Colonic mucosa (tissue), 4 donors: ENCODE data around the gene HOXA10. TPM values are rescaled to one million over a fixed set of nuclear protein-coding genes. Genes with fewer than 3 reads are reported as not detected.
A peak's percentile ranks its signal among the peaks of the same experiment; 100 is the strongest.

Experiments
- DNase-seq: peaks from one replicate; pipeline ENCODE4 v3.0.0-alpha.2; 2020
- H3K27ac ChIP-seq: fragments of 200-600 bp; one replicate; pipeline ENCODE4 v1.8.0; 2021
- H3K27me3 ChIP-seq: fragments of 200-600 bp; one replicate; pipeline ENCODE4 v1.8.0; 2021
- H3K36me3 ChIP-seq: fragments of 200-600 bp; one replicate; pipeline ENCODE4 v1.8.0; 2021
- H3K4me1 ChIP-seq: fragments of 200-600 bp; one replicate; pipeline ENCODE4 v1.8.0; 2021; ENCODE audit warnings: mild to moderate bottlenecking
- H3K4me3 ChIP-seq: fragments of 200-600 bp; one replicate; pipeline ENCODE4 v1.8.0; 2021
- H3K9ac ChIP-seq, 2 donors: one replicate each; pipeline ENCODE4 v1.7.0; 2013; ENCODE audit warnings: control low read depth in 2 of 2, low read depth in 2 of 2, low read length in 2 of 2
- H3K9me3 ChIP-seq: fragments of 200-600 bp; one replicate; pipeline ENCODE4 v1.8.0; 2021
- intact Hi-C: fragments of 100-400 bp; cut with DNase I; formaldehyde crosslinking; loops from one replicate; pipeline ENCODE4 v1.14.1; 2022
- total RNA-seq, 2 donors: library from RNA; stranded (reverse); fragmentation: NEBNext Ultra II Directional in 1 of 2; extraction: Animal tissue kit (Norgen Biotek cat#: 25700) in 1 of 2; gene quantifications; one replicate each; pipeline ENCODE4 v1.2.1, GENCODE V29; 2021
- TF ChIP-seq, protein P1 (sequence below): fragments of 200-600 bp; IDR thresholded peaks from one replicate; pipeline ENCODE4 v1.8.0; 2022; ENCODE audit warnings: antibody characterized with exemption, mild to moderate bottlenecking
- donor health status: healthy.
- donor health status: DM: no; HTN: no; CAD: no.
- donor health status: DM: no; HTN: no; CAD: no.

The HOXA10 gene
- total RNA-seq, 2 donors from 2014 or later: 25.4 to 26.0 TPM

DNA sequence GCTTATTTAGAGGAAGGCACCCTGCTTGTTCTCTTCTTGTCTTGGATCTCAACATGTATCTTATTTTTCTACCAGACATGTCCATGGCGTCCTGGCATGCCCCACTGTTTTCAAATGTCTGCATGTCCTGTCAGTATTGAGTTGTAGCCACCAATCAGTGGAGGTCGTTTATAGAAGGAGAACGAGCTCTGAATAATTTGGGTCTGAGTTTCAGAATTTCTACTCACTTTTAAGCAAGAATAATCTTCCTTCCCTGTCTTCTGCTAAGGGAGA lies 28.7 kb upstream of the HOXA10 start:
- Histone ChIP-seq H3K4me1 (no peaks in the 10 kb centered on the region), H3K9me3 (no peaks in the 10 kb centered on the region), H3K27ac (peak overlapping the region; percentile 92), H3K27me3 (peaks cover 4% of the 10 kb centered on the region), H3K36me3 (no peaks in the 10 kb centered on the region), H3K4me3 (peak overlapping the region; percentile 32), H3K9ac (peak overlapping the region in 1 of 2 donors; percentile 93)
- intact Hi-C loops: no loop called here
- TF ChIP-seq, protein P1, sequence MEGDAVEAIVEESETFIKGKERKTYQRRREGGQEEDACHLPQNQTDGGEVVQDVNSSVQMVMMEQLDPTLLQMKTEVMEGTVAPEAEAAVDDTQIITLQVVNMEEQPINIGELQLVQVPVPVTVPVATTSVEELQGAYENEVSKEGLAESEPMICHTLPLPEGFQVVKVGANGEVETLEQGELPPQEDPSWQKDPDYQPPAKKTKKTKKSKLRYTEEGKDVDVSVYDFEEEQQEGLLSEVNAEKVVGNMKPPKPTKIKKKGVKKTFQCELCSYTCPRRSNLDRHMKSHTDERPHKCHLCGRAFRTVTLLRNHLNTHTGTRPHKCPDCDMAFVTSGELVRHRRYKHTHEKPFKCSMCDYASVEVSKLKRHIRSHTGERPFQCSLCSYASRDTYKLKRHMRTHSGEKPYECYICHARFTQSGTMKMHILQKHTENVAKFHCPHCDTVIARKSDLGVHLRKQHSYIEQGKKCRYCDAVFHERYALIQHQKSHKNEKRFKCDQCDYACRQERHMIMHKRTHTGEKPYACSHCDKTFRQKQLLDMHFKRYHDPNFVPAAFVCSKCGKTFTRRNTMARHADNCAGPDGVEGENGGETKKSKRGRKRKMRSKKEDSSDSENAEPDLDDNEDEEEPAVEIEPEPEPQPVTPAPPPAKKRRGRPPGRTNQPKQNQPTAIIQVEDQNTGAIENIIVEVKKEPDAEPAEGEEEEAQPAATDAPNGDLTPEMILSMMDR: no peak
- DNase-seq: peak; percentile 35

DNA sequence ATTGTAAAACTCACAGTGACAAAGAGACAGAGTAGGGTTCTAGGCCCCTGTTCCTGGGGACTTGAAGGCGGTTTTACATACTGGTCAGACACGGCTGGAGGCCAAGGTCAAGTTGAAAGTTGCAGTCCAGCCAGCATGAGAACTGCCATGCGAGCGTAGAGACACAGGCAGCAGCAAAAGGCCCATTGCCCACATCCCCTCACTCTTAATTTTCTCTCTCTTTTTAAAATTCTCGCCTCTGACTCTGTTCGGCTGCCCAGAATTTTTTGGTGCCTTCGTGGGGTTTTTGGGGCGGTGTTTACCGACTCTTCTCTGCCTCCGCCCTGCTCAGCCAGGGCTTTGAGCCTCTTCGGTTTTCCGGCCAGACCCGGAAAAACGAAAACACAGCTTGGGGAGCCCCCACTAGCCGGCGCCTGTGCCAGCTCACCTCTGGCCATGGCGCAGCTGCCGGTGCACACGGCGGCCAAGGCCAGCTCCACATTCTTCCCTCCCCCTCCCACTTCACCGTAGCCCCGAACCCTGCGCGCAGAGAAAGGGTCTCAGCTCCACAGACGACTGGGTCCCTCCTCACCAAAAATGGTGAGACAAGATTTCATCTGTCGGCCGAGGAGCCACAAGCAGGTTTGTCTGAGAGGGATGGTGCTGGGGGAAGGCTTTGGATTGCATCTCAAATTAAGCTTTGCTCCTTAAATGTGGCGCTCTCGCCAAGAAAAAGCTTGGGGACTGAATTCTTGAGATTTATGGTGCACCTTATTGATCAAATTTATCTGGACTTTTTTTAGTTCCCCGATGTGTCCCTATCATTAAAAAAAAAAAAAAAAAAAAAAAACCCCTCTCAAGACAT lies 28.1 kb upstream of the HOXA10 start:
- Histone ChIP-seq H3K9ac (peak overlapping the region; percentile 38 to 93), H3K27me3 (peaks cover 4% of the 10 kb centered on the region), H3K4me3 (peak overlapping the region; percentile 32), H3K9me3 (no peaks in the 10 kb centered on the region), H3K4me1 (no peaks in the 10 kb centered on the region), H3K36me3 (no peaks in the 10 kb centered on the region), H3K27ac (peak overlapping the region; percentile 92)
- TF ChIP-seq, protein P1: no peak
- DNase-seq: peak; percentile 32
- intact Hi-C loops: no loop called here

DNA sequence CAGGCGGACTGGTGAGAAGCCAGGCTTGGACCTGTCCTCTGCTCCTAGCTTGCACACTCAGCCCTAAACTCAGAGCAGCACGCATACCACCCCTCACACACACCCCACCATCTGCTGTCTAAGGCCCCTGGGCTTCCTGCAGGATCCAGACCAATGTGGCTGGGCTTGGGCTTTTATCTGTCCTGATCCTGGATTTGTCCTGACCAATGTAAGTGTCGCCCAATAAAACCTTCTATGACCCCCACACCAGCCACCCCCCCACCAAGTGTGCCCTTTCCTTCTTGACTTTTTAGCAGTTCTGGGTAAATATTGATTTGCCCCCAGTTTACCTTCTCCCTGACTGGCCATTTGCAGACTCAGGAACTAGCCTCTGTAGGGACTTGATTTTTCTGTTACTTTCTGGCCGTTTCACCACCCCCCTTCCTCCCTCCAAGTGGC lies 27.5 kb upstream of the HOXA10 start:
- H3K36me3 ChIP-seq: no peaks in the 10 kb centered on the region
- intact Hi-C loops: no loop called here
- DNase-seq: peak; percentile 57
- peak overlapping the region; percentile 92 for H3K27ac ChIP-seq
- H3K9ac ChIP-seq: peak overlapping the region; percentile 51 to 93
- H3K4me1 ChIP-seq: no peaks in the 10 kb centered on the region
- no peaks in the 10 kb centered on the region for H3K9me3 ChIP-seq
- peak overlapping the region; percentile 32 for H3K4me3 ChIP-seq
- H3K27me3 ChIP-seq: peaks cover 4% of the 10 kb centered on the region
- TF ChIP-seq, protein P1: no peak

DNA sequence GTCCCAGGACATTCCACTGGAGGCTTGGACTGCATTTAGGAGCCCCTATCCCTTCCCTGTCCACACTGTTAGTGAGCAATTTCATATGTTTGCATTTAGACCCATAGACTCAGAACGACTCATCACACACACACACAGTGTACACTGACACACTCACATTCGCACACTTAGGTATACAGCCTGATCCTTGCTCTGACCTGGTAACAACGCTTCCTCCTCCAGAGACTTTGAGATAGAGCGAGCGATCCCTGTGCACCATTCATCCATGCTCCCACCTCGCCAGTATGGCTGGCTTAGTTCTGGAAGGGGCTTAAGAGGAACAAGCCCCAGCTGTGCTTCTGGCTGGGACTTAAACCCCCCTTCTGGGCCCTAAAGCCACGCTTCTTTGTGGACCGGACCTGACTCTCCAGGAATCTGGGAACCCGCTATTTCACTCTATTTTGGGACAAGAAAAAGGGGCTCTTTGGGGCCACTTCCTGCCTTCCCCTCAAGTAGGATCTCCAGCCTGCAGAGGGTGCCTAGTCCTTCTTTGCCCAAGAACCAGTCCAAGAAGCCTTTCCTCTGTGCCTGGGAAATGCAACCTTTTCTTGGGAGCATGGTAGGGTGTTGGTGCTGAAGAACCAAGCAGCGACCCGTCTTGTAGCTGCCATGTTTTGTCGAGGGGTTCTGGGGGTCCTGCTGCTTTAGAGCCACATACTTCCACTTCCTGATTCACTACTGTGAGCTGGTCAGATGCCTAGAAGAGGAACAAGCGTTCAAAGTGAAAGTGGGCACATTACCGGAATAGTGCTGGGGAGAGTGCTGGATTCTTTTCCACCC lies 26.9 kb upstream of the HOXA10 start:
- TF ChIP-seq, protein P1: no peak
- DNase-seq: peak; percentile 39
- peak overlapping the region; percentile 92 for H3K27ac ChIP-seq

DNA sequence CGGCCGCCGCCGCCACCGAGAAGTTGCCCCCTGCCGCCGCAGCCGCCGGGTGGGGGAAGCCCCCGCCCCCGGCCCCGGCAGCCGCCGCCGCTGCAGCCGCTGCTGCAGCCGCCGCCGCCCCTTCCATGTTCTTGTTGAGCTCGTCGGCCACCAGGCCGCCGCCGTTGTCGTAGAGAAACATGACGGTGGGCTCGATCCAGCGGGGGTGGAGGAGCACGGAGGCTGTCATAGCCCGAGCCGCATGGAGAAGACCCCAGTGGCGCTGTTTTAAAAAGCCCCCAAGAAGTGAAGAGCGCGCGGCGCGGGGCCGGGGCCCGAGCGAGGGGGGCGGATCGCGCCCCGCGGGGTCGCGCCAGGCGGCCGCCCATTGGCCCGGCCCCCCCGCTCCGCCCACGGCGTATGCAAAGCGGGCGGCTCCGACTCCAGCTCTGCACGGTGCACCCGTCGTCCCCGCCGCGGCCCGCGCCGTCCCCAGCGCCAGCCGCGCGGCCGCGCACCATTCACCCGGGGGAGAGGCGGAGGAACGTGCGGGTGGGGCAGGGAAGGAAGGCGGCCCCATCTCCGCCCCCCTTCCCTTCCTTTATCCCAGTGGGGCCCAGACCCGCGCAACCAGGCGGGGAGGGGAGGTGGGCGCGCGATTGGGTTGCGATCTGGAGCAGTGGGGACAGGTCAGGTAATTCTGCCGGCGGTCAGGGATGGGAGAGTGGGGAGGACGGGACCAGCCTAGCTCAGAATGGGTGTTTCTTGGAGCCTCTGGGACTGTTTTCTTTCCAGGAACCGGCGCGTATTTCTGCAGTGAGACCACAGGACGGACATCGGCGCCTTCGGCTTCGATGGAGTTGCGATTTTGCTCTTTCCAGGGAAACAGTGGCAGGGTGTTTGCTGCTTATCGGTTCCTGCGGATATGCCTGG lies 26.0 kb upstream of the HOXA10 start, which contains the start of gene HOXA13:
TSS of gene HOXA13 (minus strand) at position 243 of the 912 bp plus-strand sequence. CDS start at position 229, 14 bp downstream.
- TF ChIP-seq, protein P1: no peak
- Histone ChIP-seq H3K9ac (peak within 1 kb of the TSS; percentile 70 to 95), H3K36me3 (no peaks in the 10 kb centered on the region), H3K4me3 (peak within 1 kb of the TSS; percentile 68), H3K9me3 (no peaks in the 10 kb centered on the region), H3K27ac (peak within 1 kb of the TSS; percentile 92), H3K4me1 (no peaks in the 10 kb centered on the region), H3K27me3 (peaks cover 4% of the 10 kb centered on the region)
- peak; percentile 87 for DNase-seq
- intact Hi-C loops: loop anchor here (10.0 kb wide), 2 partner anchors 545 to 895 kb away; partner anchors contain the start of gene TAX1BP1

More for the DNA sequence above, 26.9 kb upstream of the HOXA10 start:
- Histone ChIP-seq H3K4me1 (no peaks in the 10 kb centered on the region), H3K9me3 (no peaks in the 10 kb centered on the region), H3K27me3 (peaks cover 4% of the 10 kb centered on the region), H3K36me3 (no peaks in the 10 kb centered on the region), H3K4me3 (peak overlapping the region; percentile 32), H3K9ac (peak overlapping the region; percentile 51 to 93)
- intact Hi-C loops: no loop called here
